Stomach smooth muscle (tissue), 2 donors: ENCODE results near the gene KLHL22.
"Not testable (repeated sequence)": the region's sequence is repeated elsewhere in the genome, so short reads cannot be mapped to it uniquely, and the experiment has no call there.

Experiments
- H3K27ac ChIP-seq: one replicate; pipeline ENCODE4 v1.7.0; 2013; ENCODE audit warnings: mild to moderate bottlenecking, low read length, inconsistent platforms
- H3K27me3 ChIP-seq, 2 donors: one replicate each; pipeline ENCODE4 v1.7.0; 2013; ENCODE audit warnings: low read length in 2 of 2; ENCODE audit not compliant: insufficient read depth in 2 of 2, control insufficient read depth in 1 of 2
- H3K36me3 ChIP-seq, 2 donors: one replicate each; pipeline ENCODE4 v1.7.0; 2013; ENCODE audit warnings: low read length in 2 of 2; ENCODE audit not compliant: control insufficient read depth in 2 of 2, insufficient read depth in 2 of 2
- H3K4me1 ChIP-seq: one replicate; pipeline ENCODE4 v1.7.0; 2013; ENCODE audit warnings: low read length; ENCODE audit not compliant: control insufficient read depth, insufficient read depth
- H3K4me3 ChIP-seq, 2 donors: one replicate each; pipeline ENCODE4 v1.7.0; 2013; ENCODE audit warnings: low read length in 2 of 2
- H3K9ac ChIP-seq, 2 donors: one replicate each; pipeline ENCODE4 v1.7.0; 2013; ENCODE audit warnings: low read length in 2 of 2, mild to moderate bottlenecking in 1 of 2
- H3K9me3 ChIP-seq, 2 donors: one replicate each; pipeline ENCODE4 v1.7.0; 2013; ENCODE audit warnings: low read length in 2 of 2; ENCODE audit not compliant: control insufficient read depth in 2 of 2
- donor health status: healthy.
- donor health status: Pancreatic carcinoma.

KLHL22 gene

DNA sequence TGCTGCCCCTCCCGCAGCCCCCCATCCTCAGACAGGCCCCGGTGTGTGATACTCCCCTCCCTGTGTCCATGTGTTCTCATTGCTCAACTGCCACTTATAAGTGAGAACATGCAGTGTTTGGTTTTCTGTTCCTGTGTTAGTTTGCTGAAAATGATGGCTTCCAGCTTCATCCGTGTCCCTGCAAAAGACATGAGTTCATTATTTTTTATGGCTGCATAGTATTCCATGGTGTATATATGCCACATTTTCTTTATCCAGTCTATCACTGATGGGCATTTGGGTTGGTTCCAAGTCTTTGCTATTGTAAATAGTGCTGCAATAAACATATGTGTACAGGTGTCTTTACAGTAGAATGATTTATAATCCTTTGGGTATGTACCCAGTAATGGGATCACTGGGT lies 80.4 kb downstream of the KLHL22 start:
- H3K9me3 ChIP-seq, H3K27me3 ChIP-seq, H3K36me3 ChIP-seq, H3K4me3 ChIP-seq, H3K9ac ChIP-seq, H3K27ac ChIP-seq, H3K4me1 ChIP-seq: not testable (repeated sequence)

DNA sequence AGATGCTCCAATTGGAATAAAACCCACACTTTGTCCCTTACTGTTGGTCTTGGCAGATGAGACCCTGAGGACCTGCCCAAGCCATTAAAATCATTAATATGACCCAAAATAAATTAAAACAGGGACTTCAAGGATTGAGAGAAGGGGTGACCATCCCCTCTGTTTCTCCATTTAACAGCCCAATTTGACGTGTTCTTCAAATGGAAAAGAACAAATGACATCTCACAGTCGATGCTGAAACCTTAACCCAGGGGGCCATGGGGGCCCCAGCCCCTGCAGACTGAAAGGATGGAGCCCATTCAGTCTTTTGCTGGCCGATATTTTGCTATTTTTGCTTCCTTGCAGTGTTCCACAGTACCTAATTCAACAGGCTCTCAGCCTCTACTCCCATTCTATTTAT lies 81.1 kb downstream of the KLHL22 start:
- Histone ChIP-seq H3K9me3 (no peaks in the 10 kb centered on the region), H3K27ac (no peak overlapping the region), H3K4me1 (peaks cover 5% of the 10 kb centered on the region), H3K27me3 (no peaks in the 10 kb centered on the region), H3K9ac (no peak overlapping the region), H3K4me3 (no peak overlapping the region), H3K36me3 (no peaks in the 10 kb centered on the region)

DNA sequence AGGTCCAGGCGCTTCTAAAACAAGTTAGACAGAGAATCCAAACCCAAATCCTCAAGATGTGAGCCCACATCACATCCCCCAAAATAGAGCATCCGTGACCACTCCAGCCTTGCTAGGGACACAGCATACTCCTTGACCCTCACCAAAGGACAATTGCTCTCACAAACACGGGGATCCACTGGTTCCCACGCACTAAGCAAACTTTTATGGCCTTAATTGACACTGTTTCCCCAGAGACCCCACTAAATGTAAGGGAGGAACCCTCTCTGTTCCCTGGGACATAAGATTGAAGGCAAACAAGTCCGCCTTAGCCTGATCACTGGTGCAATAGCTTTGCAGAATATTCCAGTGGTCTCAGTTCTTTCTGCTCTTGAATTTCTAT lies 81.5 kb downstream of the KLHL22 start:
- H3K4me1 ChIP-seq = peaks cover 5% of the 10 kb centered on the region
- no peaks in the 10 kb centered on the region for H3K9me3 ChIP-seq
- no peak overlapping the region for H3K4me3 ChIP-seq
- no peaks in the 10 kb centered on the region for H3K27me3 ChIP-seq
- no peak overlapping the region for H3K9ac ChIP-seq
- no peaks in the 10 kb centered on the region for H3K36me3 ChIP-seq
- H3K27ac ChIP-seq = no peak overlapping the region

DNA sequence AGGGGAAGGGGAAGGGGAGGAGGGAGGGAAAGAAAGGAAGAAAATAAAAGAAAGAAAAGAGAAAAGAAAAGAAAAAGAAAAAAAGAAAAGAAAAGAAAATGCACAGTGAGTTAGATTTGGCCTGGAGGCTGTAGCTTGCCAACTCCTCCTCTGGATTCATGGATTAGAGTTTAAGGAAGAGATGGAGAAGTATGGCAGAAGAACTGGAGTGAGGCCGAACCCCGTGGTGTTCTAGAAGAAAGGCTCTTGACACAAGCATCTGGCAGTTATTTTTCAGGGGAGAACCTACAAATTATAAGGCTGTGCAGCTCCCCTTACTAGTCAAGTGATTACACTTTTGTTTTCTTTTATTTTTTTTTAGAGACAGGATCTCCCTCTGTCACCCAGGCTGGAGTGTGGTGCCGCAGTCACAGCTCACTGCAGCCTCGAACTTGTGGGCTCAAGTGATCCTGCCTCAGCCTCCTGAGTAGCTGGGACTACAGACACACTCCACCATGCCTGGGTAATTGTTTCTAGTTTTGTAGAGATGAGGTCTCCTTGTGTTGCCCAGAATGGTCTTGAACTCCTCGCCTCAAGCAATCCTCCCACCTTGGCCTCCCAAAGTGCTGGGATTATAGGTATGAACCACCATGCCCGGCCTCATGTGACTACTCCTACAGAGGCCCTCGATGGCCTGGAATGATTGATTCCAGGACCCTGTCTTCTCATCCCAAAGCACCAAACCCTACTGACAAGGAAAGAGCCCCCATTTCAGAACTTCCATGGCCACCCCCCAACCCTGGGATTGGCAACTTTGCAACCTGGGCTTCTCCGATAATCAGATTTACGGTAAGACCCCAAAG lies 82.2 kb downstream of the KLHL22 start:
- Histone ChIP-seq H3K36me3 (no peaks in the 10 kb centered on the region), H3K4me1 (peaks cover 3% of the 10 kb centered on the region), H3K27ac (no peak overlapping the region), H3K4me3 (no peak overlapping the region), H3K9ac (no peak overlapping the region), H3K9me3 (no peaks in the 10 kb centered on the region), H3K27me3 (no peaks in the 10 kb centered on the region)

DNA sequence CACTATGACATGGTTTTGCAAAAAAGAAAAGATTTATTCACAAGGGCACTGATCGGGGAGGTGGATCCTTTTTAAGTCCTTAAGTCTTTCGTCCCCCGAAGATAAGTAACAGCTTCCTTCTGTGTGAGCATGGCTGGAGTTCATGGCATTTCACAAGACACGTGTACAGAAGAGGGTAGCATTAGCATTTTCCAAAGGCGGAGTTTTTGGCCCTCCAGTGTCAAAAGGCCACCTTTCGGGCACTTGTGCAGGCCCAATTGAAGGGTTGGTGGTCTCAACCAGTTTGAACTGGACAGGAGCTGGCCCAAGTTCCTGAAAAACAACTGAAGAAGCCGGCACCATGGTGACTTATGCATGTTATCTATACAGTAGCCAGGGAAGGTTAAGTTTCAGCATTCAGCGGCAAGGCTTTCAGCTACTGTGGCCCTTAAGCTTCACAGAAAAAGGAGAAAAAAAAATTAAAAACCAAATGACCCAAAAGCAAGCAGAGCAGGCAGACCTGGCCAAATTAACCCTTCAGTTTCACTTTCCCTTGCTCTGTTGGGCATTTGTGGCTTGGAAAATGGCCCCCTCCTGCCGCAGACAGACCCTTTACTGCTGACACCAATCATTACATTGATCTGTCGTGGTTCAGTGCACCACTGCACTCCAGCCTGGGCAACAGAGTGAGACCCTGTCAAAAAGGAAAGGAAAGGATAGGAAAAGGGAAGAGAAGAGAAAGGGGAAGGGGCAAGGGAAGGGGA lies 83.0 kb downstream of the KLHL22 start:
- no peak overlapping the region for H3K27ac ChIP-seq
- H3K4me3 ChIP-seq = no peak overlapping the region
- H3K27me3 ChIP-seq = no peaks in the 10 kb centered on the region
- no peaks in the 10 kb centered on the region for H3K4me1 ChIP-seq
- no peaks in the 10 kb centered on the region for H3K9me3 ChIP-seq
- no peak overlapping the region for H3K9ac ChIP-seq
- H3K36me3 ChIP-seq = no peaks in the 10 kb centered on the region

DNA sequence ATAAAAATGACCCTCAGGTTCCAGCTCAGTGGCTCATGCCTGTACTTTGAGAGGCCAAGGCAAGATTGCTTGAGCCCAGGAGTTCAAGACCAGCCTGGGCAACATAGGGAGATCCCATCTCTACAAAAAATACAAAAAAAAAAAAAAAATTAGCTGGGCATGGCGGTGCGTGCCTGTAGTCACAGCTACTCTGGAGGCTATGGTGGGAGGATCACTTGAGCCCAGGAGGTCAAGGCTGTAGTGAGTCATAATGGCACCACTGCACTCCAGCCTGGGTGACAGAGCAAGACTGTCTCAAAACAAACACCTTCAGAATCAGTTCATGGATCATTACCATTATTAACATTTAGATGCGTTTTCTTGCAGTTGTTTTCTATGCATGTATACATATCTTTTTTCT lies 86.2 kb downstream of the KLHL22 start:
- peaks cover 14 to 18% of the 10 kb centered on the region in 2 donors for H3K36me3 ChIP-seq
- H3K9ac ChIP-seq, H3K9me3 ChIP-seq, H3K4me1 ChIP-seq, H3K4me3 ChIP-seq, H3K27me3 ChIP-seq, H3K27ac ChIP-seq: not testable (repeated sequence)

DNA sequence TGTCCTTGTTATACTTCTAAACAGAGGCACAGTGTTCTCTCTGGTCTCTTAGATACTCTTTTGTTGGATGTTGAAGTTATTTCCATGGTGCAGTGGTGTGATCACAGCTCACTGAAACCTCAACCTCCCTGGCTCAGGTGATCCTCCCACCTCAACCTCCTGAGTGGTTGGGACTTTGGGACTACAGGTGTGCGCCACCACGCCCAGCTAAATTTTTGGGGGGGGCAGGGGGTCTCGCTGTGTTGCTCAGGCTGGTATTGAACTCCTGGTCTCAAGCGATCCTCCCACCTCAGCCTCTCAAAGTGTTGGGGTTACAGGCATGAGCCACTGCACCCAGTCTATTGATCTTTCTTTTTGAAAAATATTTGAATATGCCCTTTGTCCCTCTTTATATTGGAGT lies 86.7 kb downstream of the KLHL22 start:
- no peak overlapping the region for H3K27ac ChIP-seq
- no peak overlapping the region for H3K4me3 ChIP-seq
- H3K36me3 ChIP-seq = peaks cover 14 to 21% of the 10 kb centered on the region in 2 donors
- no peaks in the 10 kb centered on the region for H3K4me1 ChIP-seq
- H3K9me3 ChIP-seq = no peaks in the 10 kb centered on the region
- no peaks in the 10 kb centered on the region for H3K27me3 ChIP-seq
- H3K9ac ChIP-seq = no peak overlapping the region

DNA sequence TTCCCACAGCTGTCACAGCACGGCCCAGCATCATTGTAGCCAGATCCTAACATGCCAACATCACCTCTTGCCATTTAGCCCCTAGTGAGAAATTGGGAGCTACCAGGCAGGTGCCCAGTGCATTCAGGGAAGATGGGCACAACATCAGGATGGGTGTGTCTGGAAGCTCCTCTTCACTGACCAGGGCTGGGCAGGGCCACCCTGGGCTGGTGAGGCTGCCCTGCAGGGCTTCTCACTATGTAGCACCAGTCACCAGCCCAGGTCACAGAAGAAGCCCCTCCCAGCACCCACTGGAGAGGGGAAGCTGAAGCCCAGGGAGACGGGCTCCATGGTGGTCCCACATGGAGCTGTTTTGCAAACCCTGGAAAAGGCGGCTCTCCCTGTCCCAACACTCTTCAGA lies 87.8 kb downstream of the KLHL22 start:
- H3K4me3 ChIP-seq = no peak overlapping the region
- no peak overlapping the region for H3K27ac ChIP-seq
- no peak overlapping the region for H3K9ac ChIP-seq
- H3K9me3 ChIP-seq = no peaks in the 10 kb centered on the region
- no peaks in the 10 kb centered on the region for H3K4me1 ChIP-seq
- H3K36me3 ChIP-seq = peaks cover 18 to 24% of the 10 kb centered on the region in 2 donors
- no peaks in the 10 kb centered on the region for H3K27me3 ChIP-seq

DNA sequence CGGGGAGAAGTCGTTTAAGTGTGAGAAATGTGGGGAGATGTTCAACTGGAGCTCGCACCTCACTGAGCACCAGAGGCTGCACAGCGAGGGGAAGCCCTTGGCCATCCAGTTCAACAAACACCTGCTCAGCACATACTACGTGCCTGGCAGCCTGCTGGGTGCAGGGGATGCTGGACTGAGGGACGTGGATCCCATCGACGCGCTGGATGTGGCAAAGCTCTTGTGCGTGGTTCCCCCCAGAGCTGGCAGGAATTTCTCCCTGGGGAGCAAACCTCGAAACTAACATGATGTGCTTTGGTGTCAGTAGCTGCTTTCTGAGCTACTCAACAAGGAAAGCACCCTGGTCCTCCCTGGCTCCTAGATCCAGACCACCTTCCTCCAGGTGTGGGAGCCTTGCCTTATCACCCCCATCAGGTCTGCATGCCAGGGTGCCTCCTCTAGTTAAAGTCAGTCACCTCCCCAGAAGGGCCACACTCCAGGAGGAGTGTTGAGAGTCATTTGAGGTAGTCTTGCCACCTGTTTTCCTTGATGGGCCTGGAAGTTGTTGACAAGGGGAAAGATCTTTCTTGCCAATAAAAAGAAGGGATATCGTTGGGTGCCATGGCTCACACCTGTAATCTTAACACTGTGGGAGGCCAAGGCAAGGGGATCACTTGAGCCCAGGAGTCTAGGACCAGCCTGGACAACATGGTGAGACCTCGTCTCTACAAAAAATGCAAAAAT lies 88.7 kb downstream of the KLHL22 start:
- peaks cover 19 to 24% of the 10 kb centered on the region in 2 donors for H3K36me3 ChIP-seq
- no peaks in the 10 kb centered on the region for H3K9me3 ChIP-seq

DNA sequence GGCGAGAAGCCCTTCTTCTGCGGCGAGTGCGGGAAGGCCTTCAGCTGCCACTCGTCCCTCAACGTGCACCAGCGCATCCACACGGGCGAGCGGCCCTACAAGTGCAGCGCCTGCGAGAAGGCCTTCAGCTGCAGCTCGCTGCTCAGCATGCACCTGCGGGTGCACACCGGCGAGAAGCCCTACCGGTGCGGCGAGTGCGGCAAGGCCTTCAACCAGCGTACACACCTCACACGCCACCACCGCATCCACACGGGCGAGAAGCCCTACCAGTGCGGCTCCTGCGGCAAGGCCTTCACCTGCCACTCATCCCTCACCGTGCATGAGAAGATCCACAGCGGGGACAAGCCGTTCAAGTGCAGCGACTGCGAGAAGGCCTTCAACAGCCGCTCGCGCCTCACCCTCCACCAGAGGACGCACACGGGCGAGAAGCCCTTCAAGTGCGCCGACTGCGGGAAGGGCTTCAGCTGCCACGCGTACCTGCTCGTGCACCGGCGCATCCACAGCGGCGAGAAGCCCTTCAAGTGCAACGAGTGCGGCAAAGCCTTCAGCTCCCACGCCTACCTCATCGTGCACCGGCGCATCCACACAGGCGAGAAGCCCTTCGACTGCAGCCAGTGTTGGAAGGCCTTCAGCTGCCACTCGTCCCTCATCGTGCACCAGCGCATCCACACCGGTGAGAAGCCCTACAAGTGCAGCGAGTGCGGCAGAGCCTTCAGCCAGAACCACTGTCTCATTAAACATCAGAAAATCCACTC lies 89.5 kb downstream of the KLHL22 start:
- Histone ChIP-seq H3K4me1 (no peaks in the 10 kb centered on the region), H3K27ac (no peak overlapping the region), H3K4me3 (no peak overlapping the region), H3K9me3 (no peaks in the 10 kb centered on the region), H3K9ac (no peak overlapping the region), H3K36me3 (peaks cover 19 to 26% of the 10 kb centered on the region in 2 donors), H3K27me3 (no peaks in the 10 kb centered on the region)

More for the DNA sequence above, 88.7 kb downstream of the KLHL22 start:
- H3K9ac ChIP-seq = no peak overlapping the region
- no peak overlapping the region for H3K4me3 ChIP-seq
- no peak overlapping the region for H3K27ac ChIP-seq
- no peaks in the 10 kb centered on the region for H3K27me3 ChIP-seq
- H3K4me1 ChIP-seq = no peaks in the 10 kb centered on the region
